Subcutaneous adipose tissue (tissue), 4 donors: Measurements from ENCODE around the gene MEIKIN. TPM values are rescaled to one million over a fixed set of nuclear protein-coding genes. Genes with fewer than 3 reads are reported as not detected.

ENCODE experiments used
- CTCF ChIP-seq: fragments of 450-650 bp; IDR thresholded peaks from one replicate; pipeline ENCODE4 v1.5.1; 2016; ENCODE audit warnings: low read depth, mild to moderate bottlenecking, control low read depth, antibody characterized with exemption, moderate library complexity
- total RNA-seq, 4 donors: library from RNA; depleted of rRNA; stranded (reverse); fragments of >200 nt; gene quantifications; one replicate each; pipeline ENCODE4 v1.1.0, GENCODE V29; 2016

Gene MEIKIN
- total RNA-seq = 1 to 10 TPM in 1 of 4 donors, not detected in 3; 1.5 TPM

GRCh38 chr5:131945551-131946168, at the start of gene MEIKIN:
Gene MEIKIN, minus strand, starts transcription at chr5:131945663. Its CDS starts 158 bp downstream, at chr5:131945505.
- TF ChIP-seq CTCF = no peak

GRCh38 chr5:131994533-131995226, 49.2 kb upstream of the MEIKIN start:
- no peak for TF ChIP-seq CTCF

GRCh38 chr5:131994090-131994489, 48.6 kb upstream of the MEIKIN start:
- TF ChIP-seq CTCF = no peak

GRCh38 chr5:131993676-131994075, 48.2 kb upstream of the MEIKIN start:
- TF ChIP-seq CTCF = no peak

GRCh38 chr5:131992370-131992769, 46.9 kb upstream of the MEIKIN start:
- TF ChIP-seq CTCF = no peak

- no peak for TF ChIP-seq CTCF
Measured at GRCh38 chr5:131991593-131992324, 46.3 kb upstream of the MEIKIN start.

GRCh38 chr5:131990716-131991115, 45.3 kb upstream of the MEIKIN start:
- TF ChIP-seq CTCF = no peak
